Astrocyte of the spinal cord (primary cell): Measurements from ENCODE around the gene DIMT1.
A peak's percentile ranks its signal among the peaks of the same experiment; 100 is the strongest.

Source experiments
- DNase-seq: peaks from one replicate; pipeline ENCODE4 v3.0.0; 2011; ENCODE audit warnings: low read depth, low spot score
- H3K4me3 ChIP-seq: 2 replicates; pipeline ENCODE4 v1.5.1; 2011; ENCODE audit warnings: low read depth, mild to moderate bottlenecking, low read length, moderate library complexity
- CTCF ChIP-seq: IDR thresholded peaks from 2 replicates; pipeline ENCODE4 v1.5.1; 2012; ENCODE audit warnings: low read depth, mild to moderate bottlenecking, low read length, inconsistent platforms
- in situ Hi-C: cut with HindIII; loops from 2 replicates; pipeline ENCODE4 v1.10.0; 2017; ENCODE audit warnings: low sequenced_read_pairs

The DIMT1 gene

GRCh38 chr5:62421414-62421813, 17.7 kb upstream of the DIMT1 start:
- in situ Hi-C loops, result no loop called here
- no peak overlapping the region for H3K4me3 ChIP-seq
- no peak for DNase-seq
- no peak for TF ChIP-seq CTCF

GRCh38 chr5:62419609-62420008, 15.9 kb upstream of the DIMT1 start:
- TF ChIP-seq CTCF, result no peak
- H3K4me3 ChIP-seq, result no peak overlapping the region
- in situ Hi-C loops, result no loop called here
- no peak for DNase-seq

GRCh38 chr5:62418462-62419076, 14.9 kb upstream of the DIMT1 start:
- in situ Hi-C loops, result no loop called here
- TF ChIP-seq CTCF, result no peak
- DNase-seq, result no peak
- H3K4me3 ChIP-seq, result no peak overlapping the region

GRCh38 chr5:62413711-62414110, 10.0 kb upstream of the DIMT1 start:
- in situ Hi-C loops, result no loop called here
- peak overlapping the region; percentile 97 for H3K4me3 ChIP-seq
- DNase-seq, result no peak
- no peak for TF ChIP-seq CTCF

- no peak for TF ChIP-seq CTCF
- in situ Hi-C loops, result no loop called here
- DNase-seq, result peak; percentile 99
- H3K4me3 ChIP-seq, result peak within 1 kb of the TSS; percentile 97
Observed at GRCh38 chr5:62412549-62413329, 9.0 kb upstream of the DIMT1 start, which contains the start of gene IPO11. Gene IPO11 (plus strand): TSS chr5:62412763. CDS start chr5:62437280, 24,517 bp downstream.

- in situ Hi-C loops, result no loop called here
- no peak overlapping the region for H3K4me3 ChIP-seq
- no peak for TF ChIP-seq CTCF
- peak; percentile 52 for DNase-seq
Observed at GRCh38 chr5:62395210-62395950, 8.3 kb downstream of the DIMT1 start.
